NCI-H2029 treated with DMSO at 0.1 percent for 48 hours (cell line): Measurements from ENCODE around the gene SPOCK3.
"Not testable (repeated sequence)": the region's sequence is repeated elsewhere in the genome, so short reads cannot be mapped to it uniquely, and the experiment has no call there.

Experiments used
- DNase-seq: peaks from one replicate; lab custom pipeline; 2025; lab: John Stamatoyannopoulos, UW

The SPOCK3 gene

DNA sequence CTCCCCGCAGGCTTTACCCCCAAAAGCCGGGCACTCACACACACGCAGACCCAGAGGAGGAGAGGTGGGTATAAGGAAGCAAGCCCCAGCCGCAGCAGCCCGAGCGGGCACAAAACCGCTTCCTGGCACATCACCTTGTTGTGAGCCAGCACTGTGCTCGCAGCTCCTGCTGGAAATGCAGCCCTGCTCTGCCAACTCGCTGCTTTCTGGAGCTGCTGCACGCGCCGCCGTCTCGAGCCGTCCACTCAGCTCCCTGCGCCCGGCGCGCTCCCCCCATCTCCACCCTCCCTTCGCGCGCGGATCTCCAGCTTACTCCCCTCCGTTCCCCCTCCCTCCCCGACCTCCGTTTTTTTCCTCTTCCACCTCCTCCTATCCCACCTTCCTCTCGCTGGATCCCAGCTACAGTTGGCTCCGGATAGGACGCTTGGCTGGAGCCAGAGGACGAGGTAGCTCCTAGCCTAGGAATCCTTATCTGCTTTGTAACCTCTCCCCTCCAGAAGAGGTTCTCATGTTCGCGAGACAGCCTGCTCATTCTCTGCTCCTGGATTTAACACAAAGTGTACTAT lies at the start of gene SPOCK3:
Gene SPOCK3 (minus strand): TSS at position 179 of the 566 bp plus-strand sequence.
- no peak for DNase-seq

GRCh38 chr4:167282171-167282864 lies 48.0 kb upstream of the SPOCK3 start:
- DNase-seq: no peak

- not testable (repeated sequence) for DNase-seq
Measured at GRCh38 chr4:167281545-167281944, 47.3 kb upstream of the SPOCK3 start.

DNA sequence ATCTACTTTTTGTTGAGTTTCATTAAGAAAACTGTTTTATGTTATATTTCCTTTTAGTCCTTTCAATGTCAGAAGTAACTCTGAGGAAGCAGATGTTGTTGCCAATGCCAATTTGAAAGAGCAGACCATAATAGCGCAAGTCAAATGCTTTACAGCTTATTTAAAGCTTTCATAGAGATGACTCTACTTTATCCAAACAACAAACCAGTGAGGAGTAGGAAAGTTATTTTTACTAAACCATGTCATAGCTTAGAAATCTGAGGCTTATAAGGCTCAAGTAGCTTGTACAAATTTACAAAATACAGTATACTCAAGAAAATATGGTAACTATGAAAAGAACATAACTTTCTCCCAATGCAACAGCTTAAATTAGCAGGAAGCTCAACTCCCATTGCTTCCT lies 40.1 kb upstream of the SPOCK3 start:
- no peak for DNase-seq

- no peak for DNase-seq
Measured at GRCh38 chr4:167265231-167265630, 30.9 kb upstream of the SPOCK3 start.

- DNase-seq: no peak
Measured at GRCh38 chr4:167248271-167248670, 14.0 kb upstream of the SPOCK3 start.

DNA sequence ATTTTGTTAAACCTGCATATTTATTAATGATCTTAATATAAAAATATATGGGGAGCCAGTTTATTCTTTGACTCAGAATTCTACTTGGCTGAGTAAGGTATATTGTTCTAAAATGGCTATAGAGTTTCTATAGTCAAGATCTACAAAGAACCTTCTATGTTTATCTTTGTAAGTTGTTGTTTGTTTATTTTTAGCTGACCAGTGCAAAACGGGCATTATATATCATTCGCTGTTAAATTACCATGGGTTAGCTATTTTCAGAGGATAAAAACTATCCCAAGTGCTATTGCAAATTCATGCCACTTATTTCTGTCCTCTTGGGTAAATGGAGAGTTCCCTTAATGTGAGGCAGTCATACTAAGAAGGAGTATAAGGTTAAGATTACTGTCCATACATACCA lies 5.3 kb upstream of the SPOCK3 start:
- DNase-seq: no peak

DNA sequence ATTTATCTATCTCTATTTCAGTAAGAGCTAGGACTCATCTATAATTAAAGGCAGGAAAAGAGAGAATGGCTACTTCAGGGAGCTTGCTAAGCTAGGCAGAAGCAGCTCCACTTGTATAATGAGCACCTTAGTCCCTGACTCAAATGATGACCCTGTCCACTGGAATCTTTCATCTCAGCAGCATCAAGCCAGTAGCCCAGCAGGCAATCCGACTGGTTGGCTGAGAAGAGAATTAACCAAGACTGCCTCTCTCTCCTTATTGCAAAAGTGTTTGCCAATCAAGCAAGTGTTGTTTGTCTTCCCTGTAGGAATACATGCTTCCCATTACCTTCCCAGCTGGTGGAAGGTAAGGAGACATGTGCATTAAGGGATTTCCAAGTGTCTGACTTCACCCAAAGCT lies 3.9 kb upstream of the SPOCK3 start:
- no peak for DNase-seq

- DNase-seq: no peak
Measured at GRCh38 chr4:167233685-167234315, 494 bp downstream of the SPOCK3 start.

DNA sequence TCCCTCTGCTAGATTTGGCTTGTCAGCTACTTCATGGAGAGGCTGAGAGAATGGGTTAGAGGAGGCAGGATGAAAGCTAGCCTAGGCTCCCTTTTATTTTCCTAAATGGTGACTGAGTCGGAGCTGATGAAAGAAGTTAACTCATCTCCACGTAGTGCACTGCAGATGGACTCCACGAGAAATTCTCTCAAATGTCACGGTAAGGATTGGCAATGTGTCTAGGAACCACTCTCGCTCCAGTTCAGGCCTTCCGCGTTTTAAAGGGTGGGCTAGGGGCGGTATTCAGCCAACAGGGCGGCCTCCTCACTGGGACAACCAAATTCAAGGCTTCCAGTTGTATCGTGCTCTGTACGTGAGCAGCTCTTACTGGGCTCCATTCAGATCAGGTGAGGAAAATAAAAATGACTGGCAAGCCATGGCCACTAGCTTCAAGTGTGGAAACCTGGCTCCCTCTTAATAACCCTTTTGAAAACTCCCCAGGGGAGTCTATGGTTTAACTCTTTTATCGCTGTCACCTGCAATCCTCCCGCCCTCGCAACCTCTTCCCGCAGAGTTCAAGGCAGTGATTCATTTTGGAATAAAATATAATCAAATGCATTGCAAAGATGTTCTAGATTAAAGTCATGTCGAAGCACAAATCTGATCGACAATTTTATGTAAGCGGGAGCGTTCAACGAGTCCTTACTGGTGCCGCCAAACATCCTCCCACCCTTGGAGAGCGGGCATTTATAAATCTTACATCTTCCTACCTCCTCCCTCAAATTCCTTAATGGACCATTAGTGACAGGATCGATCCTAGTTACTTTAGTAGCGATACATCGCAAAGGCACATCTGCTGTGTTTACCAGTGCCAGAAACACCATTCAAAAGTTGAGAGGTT lies 1.2 kb downstream of the SPOCK3 start:
- no peak for DNase-seq

GRCh38 chr4:167230744-167231143 lies 3.5 kb downstream of the SPOCK3 start:
- DNase-seq: no peak

GRCh38 chr4:167222099-167222498 lies 12.2 kb downstream of the SPOCK3 start:
- no peak for DNase-seq

- DNase-seq: no peak
Measured at GRCh38 chr4:167221084-167221483, 13.2 kb downstream of the SPOCK3 start.

DNA sequence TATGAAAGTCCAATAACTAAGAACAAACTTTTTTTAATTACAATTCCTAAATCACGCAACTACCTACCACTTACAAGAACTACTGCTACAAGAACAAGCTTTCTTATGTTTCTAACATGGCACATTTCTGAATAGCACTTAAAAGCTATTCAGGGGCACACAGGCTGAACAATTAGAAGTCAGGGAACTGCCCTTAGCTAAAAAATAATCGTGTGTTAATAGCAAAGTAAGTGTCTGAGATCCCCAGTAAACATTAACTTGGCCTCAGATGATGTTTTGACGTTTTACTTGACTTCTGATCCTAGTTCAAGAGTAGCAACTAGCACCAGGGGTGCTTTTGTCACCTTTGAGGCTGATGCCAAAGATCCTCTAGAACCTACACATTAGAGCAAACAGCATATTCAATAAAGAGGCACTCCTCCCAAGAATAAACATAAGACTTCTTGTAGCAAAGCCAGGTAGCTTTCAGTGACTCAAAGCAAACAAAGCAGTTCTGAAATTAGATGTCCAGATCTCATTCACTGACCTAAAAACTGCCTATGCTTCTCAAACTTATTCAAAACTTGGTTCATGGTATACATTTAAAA lies 16.2 kb downstream of the SPOCK3 start:
- no peak for DNase-seq

DNA sequence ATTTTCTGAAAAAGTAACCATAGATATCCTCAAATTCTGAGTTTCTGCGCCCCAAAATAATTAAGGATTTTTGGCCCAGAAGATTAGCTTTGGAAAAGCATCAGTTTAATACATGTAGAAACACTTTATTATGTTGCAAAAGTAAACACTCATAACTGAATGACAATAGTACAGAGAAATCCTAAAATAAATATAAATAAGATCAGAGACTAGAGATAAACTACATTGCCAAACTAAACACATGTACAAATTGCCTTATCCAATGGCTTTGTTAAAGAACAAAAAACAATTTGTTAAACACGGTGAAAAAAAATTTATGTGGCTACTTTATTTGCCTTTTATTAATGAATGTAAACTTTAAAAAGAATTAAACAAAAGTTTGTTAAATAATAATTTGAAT lies 17.5 kb downstream of the SPOCK3 start:
- no peak for DNase-seq

DNA sequence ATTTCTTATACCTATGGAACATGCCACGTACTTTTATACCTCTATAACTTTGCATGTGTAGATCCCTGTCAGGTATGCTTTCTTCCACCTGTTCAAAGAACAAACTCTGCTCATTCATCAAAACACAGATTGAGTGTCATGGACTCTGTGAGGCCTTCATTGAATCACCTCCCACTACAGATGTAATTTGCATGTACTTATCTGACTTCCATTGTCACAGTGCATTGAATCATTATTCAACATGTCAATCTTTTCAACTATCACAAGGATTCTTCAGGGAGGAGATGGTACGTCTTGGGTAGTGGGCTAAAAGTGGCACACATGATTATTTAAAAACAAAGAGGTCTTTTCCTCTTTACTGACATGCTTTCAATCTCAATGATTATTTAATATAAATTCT lies 24.1 kb downstream of the SPOCK3 start:
- DNase-seq: no peak

DNA sequence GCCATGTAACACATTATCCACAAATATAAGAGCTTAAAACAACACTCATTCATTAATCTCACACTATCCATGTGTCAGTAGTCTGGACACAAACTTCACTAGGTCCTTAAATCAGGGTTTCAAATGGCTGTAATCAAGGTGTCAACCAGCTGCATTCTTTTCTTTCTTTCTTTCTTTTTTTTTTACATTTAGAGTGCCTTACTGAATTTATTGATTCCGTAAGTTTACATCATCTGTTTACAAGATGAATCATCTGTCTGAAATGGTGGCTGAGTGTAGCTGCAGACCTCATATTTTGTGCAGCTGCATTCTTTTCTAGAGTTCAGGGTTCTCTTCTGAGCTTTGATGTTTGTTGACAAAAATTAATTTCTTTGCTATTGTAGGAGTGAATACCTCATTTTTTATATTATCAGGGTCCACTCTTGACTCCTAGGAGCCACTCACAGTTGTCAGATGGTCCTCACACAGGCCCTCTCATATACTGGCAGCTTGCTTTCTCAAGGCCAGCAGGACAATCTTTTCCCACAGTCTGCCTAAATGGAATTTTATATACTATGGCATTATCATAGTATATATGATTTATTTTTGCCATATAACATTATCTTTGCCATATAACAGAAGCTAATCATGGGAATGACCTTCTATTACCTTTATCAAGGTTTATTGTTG lies 37.8 kb downstream of the SPOCK3 start:
- no peak for DNase-seq

DNA sequence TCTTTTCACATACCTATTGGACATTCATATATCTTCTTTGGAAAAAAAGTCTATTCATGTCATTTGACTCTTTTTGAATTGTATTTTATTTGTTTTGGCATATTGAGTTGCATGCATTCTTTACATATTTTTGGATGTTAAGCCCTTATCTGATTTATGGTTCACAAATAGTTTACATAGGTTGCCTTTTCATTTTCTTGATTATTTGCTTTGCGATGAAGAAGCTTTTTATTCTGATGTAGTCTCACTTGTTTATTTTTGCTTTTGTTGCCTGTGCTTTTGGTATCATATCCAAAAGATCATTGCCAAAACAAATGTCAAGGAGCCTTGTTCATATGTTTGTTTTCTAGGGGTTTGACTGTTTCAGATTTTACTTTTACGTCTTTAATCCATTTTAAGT lies 43.9 kb downstream of the SPOCK3 start:
- DNase-seq: no peak

DNA sequence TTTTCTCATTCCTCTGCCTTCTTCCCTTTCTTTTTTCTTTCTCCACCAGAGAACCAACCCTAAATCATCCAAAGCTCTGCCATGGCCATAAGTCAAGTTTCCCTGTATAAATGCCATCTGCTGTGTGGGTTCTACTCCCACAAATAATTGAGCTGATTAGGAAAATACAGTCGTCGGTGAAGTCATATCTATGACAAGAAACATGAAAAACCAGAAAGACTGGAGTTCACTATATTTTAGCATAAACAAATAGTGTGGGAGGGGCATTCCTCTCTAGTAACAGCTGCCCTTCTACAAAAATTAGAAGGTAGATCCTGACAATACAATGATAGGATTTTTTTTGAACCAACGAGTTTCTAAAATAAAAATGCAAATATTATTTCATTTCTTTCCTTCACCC lies 48.8 kb downstream of the SPOCK3 start:
- DNase-seq: no peak

- no peak for DNase-seq
Measured at GRCh38 chr4:167183036-167183435, 51.3 kb downstream of the SPOCK3 start.

DNA sequence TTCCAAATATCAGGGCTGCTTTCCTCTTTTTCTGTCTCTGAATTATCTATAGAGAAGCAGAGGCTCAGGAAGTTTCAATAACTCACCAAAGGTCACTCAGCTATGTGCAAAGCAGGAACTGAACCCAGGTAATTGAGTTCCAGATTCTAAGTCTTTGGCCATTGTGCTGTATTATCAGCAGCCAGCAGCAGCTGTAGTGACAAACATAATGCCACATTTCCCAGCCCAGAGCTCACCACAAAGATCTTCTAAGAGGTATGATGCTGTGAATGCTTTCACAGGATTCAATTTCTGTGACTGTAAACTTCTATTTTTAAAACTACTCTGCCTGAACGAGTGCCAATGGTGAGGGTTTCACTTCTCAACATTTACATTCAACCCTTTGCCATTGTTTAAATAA lies 56.4 kb downstream of the SPOCK3 start:
- no peak for DNase-seq
